Endothelial cell (in vitro differentiated cells): ENCODE measurements around the gene OPN1MW3. TPM values are rescaled to one million over a fixed set of nuclear protein-coding genes. Genes with fewer than 3 reads are reported as not detected.

Experiments
- DNase-seq: peaks from one replicate; pipeline ENCODE4 v3.0.0; 2021; ENCODE audit warnings: low spot score
- H3K27ac Mint-ChIP-seq: one replicate; pipeline ENCODE4 v1.8.0; 2021; ENCODE audit warnings: mixed read lengths, inconsistent platforms; ENCODE audit not compliant: unreplicated experiment
- H3K27me3 Mint-ChIP-seq: one replicate; pipeline ENCODE4 v1.8.0; 2021; ENCODE audit warnings: mild to moderate bottlenecking, moderate library complexity, mixed read lengths, inconsistent platforms; ENCODE audit not compliant: unreplicated experiment
- H3K36me3 Mint-ChIP-seq: one replicate; pipeline ENCODE4 v1.8.0; 2021; ENCODE audit warnings: mild to moderate bottlenecking, low read depth, mixed read lengths, inconsistent platforms; ENCODE audit not compliant: unreplicated experiment
- H3K4me1 Mint-ChIP-seq: one replicate; pipeline ENCODE4 v1.8.0; 2021; ENCODE audit warnings: mild to moderate bottlenecking, mixed read lengths, inconsistent platforms; ENCODE audit not compliant: unreplicated experiment
- H3K4me3 Mint-ChIP-seq: one replicate; pipeline ENCODE4 v1.8.0; 2021; ENCODE audit warnings: mild to moderate bottlenecking, mixed read lengths, inconsistent platforms; ENCODE audit not compliant: unreplicated experiment
- H3K9me3 Mint-ChIP-seq: one replicate; pipeline ENCODE4 v1.8.0; 2021; ENCODE audit warnings: mixed read lengths, inconsistent platforms; ENCODE audit not compliant: unreplicated experiment
- total RNA-seq: library from RNA; stranded (reverse); fragmentation: NEBNext Ultra II Directional; extraction: Animal tissue kit (Norgen Biotek cat#: 25700); gene quantifications from one replicate; pipeline ENCODE4 v1.2.1, GENCODE V29; 2021; ENCODE audit not compliant: unreplicated experiment
- TF ChIP-seq, protein P1 (sequence below): fragments of 200-600 bp; sonication (generic); IDR thresholded peaks from one replicate; pipeline ENCODE4 v1.5.0; 2021; ENCODE audit warnings: antibody characterized with exemption; ENCODE audit not compliant: unreplicated experiment

OPN1MW3 gene
- total RNA-seq, 1 donor from 2014 or later: not detected

DNA sequence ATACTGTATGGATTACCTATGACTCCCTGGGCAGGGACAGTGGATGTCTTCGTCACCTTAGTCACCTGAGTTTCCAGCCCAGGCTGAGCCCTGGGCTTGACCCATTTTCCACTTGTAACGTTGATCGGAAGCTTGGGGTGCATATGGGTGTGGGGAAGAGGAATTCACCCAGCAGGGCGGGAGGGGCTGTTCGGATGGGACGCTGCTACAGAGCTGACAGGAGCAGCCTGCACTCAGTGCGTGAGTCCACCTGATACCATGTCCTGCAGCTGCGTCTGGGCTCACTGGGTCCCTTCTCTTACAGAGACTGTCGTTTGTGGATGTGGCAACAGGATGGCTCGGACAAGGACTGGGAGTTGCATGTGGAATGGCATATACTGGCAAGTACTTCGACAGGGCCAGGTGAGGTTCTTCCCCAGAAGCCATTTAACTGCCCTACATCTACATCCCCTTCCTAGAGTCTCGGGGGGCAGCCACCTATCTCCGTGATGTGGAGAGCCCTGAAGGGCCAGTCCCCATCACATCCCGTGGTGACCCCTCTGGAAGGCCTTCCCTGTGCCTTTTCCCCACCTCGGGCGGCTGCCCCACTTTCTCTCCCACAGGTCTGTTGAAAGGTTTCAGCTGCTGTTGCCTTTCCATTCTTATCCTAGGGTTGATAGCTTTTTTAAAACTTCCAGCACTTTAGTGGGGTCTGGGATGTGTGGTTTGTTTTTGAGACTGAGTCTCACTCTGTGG is 51.8 kb downstream of the OPN1MW3 start:
- Mint-ChIP-seq H3K4me3 (no peak overlapping the region), H3K36me3 (no peaks in the 10 kb centered on the region), H3K27ac (no peak overlapping the region), H3K27me3 (peaks cover 3% of the 10 kb centered on the region), H3K9me3 (no peaks in the 10 kb centered on the region), H3K4me1 (peaks cover 3% of the 10 kb centered on the region)
- DNase-seq: no peak
- TF ChIP-seq, protein P1, sequence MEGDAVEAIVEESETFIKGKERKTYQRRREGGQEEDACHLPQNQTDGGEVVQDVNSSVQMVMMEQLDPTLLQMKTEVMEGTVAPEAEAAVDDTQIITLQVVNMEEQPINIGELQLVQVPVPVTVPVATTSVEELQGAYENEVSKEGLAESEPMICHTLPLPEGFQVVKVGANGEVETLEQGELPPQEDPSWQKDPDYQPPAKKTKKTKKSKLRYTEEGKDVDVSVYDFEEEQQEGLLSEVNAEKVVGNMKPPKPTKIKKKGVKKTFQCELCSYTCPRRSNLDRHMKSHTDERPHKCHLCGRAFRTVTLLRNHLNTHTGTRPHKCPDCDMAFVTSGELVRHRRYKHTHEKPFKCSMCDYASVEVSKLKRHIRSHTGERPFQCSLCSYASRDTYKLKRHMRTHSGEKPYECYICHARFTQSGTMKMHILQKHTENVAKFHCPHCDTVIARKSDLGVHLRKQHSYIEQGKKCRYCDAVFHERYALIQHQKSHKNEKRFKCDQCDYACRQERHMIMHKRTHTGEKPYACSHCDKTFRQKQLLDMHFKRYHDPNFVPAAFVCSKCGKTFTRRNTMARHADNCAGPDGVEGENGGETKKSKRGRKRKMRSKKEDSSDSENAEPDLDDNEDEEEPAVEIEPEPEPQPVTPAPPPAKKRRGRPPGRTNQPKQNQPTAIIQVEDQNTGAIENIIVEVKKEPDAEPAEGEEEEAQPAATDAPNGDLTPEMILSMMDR: no peak

DNA sequence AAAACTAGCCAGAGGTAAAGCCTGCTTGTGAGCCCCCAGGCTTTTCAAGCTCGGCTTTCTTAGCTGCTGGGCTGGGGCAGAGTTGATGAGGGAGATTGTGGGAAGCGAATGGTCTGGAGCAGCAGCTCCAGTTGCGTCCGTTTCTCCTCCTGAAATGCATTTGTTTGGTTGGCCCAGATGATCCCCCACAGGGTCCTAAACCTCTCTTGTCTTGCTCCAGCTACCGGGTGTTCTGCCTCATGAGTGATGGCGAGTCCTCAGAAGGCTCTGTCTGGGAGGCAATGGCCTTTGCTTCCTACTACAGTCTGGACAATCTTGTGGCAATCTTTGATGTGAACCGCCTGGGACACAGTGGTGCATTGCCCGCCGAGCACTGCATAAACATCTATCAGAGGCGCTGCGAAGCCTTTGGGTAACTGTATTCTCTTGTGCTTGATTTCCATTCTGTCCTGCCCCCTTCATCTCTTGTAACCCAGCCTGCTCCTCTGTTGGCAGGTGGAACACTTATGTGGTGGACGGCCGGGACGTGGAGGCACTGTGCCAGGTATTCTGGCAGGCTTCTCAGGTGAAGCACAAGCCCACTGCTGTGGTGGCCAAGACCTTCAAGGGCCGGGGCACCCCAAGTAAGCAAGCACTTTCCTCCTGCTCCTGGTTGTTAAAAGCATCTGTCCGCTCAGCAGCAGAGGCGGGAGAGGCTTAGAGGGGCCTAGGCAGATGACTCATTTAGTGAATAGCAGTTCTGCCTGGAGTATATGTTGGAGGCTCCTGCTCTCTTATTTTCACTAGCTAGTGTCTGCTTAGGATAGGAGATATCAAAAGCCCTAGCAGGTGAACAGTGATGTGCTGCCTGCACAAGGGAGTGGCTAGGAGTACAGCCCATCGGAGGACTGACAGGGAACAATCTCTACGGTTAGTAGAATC is 53.5 kb downstream of the OPN1MW3 start:
- peaks cover 3% of the 10 kb centered on the region for H3K4me1 Mint-ChIP-seq
- no peak overlapping the region for H3K27ac Mint-ChIP-seq
- peaks cover 3% of the 10 kb centered on the region for H3K27me3 Mint-ChIP-seq

DNA sequence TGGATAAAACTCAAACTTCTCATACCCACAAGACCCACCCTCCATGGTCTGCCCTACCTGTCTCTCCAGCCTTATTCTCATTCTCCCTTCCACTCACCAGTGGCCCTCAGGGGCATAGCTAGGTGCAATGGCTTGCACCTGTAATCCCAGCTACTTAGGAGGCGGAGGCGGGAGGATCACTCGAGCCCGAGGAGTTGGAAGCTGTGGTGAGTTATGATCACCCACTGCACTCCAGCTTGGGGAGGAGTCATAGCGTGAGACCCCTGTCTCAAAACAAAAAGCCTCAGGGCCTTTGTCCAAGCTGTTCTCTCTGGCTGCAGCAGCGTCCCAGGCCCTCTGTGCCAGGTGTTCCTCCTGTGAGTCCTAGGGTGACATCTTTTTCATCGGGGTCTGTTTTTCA is 54.7 kb downstream of the OPN1MW3 start:
- H3K27ac Mint-ChIP-seq: no peak overlapping the region
- peaks cover 3% of the 10 kb centered on the region for H3K27me3 Mint-ChIP-seq
- no peak for DNase-seq
- H3K4me1 Mint-ChIP-seq: peaks cover 3% of the 10 kb centered on the region
- H3K36me3 Mint-ChIP-seq: no peaks in the 10 kb centered on the region
- H3K9me3 Mint-ChIP-seq: no peaks in the 10 kb centered on the region
- no peak overlapping the region for H3K4me3 Mint-ChIP-seq
- TF ChIP-seq, protein P1: no peak

More for the DNA sequence above, 53.5 kb downstream of the OPN1MW3 start:
- Mint-ChIP-seq H3K36me3 (no peaks in the 10 kb centered on the region), H3K9me3 (no peaks in the 10 kb centered on the region), H3K4me3 (no peak overlapping the region)
- no peak for DNase-seq
- TF ChIP-seq, protein P1: no peak

DNA sequence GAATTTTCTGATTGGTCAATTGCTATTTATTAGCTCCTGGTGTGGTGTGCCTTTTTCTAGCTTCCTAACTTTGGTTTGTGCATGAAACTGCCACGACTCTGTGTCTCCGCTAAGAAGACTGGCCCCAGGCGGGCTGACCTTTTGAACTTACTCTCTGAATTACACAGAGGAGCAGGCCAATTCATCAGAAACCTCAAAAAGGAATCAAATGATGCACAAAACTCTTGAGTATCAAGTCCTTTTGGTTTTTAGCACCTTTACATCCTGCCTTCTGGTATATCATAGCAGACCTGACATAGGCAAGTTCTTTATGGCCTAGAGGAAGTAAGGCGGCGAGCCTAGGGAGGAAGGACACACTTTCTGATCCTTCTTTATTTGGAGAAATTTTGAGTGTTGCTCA is 55.8 kb downstream of the OPN1MW3 start:
- no peak overlapping the region for H3K4me3 Mint-ChIP-seq
- no peak for DNase-seq
- peaks cover 3% of the 10 kb centered on the region for H3K27me3 Mint-ChIP-seq
- no peaks in the 10 kb centered on the region for H3K36me3 Mint-ChIP-seq
- peaks cover 3% of the 10 kb centered on the region for H3K4me1 Mint-ChIP-seq
- no peaks in the 10 kb centered on the region for H3K9me3 Mint-ChIP-seq
- H3K27ac Mint-ChIP-seq: no peak overlapping the region
- TF ChIP-seq, protein P1: no peak
